22Rv1 (cell line): ENCODE data around the gene PARD3B.

Source experiments
- H3K27ac ChIP-seq: fragments of 450-650 bp; 2 replicates; pipeline ENCODE4 v1.5.1; 2017
- CTCF ChIP-seq: fragments of 450-650 bp; IDR thresholded peaks from 2 replicates; pipeline ENCODE4 v1.5.1; 2017; ENCODE audit warnings: mild to moderate bottlenecking
- ZFX ChIP-seq: fragments of 450-650 bp; IDR thresholded peaks from 2 replicates; pipeline ENCODE4 v1.6.1; 2017; ENCODE audit warnings: antibody characterized with exemption, borderline replicate concordance

Gene PARD3B

GRCh38 chr2:205361272-205361671 lies 816.0 kb downstream of the PARD3B start:
- no peak for TF ChIP-seq ZFX
- no peak for TF ChIP-seq CTCF
- no peak overlapping the region for H3K27ac ChIP-seq

GRCh38 chr2:205361970-205362369 lies 816.7 kb downstream of the PARD3B start:
- no peak for TF ChIP-seq CTCF
- TF ChIP-seq ZFX: no peak
- no peak overlapping the region for H3K27ac ChIP-seq

GRCh38 chr2:205364261-205364660 lies 819.0 kb downstream of the PARD3B start:
- H3K27ac ChIP-seq: no peak overlapping the region
- no peak for TF ChIP-seq CTCF
- TF ChIP-seq ZFX: no peak

- TF ChIP-seq ZFX (no peak), CTCF (no peak)
- no peak overlapping the region for H3K27ac ChIP-seq
Observed at GRCh38 chr2:205366336-205367060, 821.2 kb downstream of the PARD3B start.

- H3K27ac ChIP-seq: no peak overlapping the region
- no peak for TF ChIP-seq ZFX
- no peak for TF ChIP-seq CTCF
Observed at GRCh38 chr2:205367331-205367935, 822.2 kb downstream of the PARD3B start.

GRCh38 chr2:205369813-205370212 lies 824.5 kb downstream of the PARD3B start:
- no peak overlapping the region for H3K27ac ChIP-seq
- TF ChIP-seq ZFX: no peak
- no peak for TF ChIP-seq CTCF

- no peak for TF ChIP-seq CTCF
- no peak for TF ChIP-seq ZFX
Observed at GRCh38 chr2:205370726-205371125, 825.5 kb downstream of the PARD3B start.

More at GRCh38 chr2:205370726-205371125, 825.5 kb downstream of the PARD3B start:
- H3K27ac ChIP-seq: no peak overlapping the region
